Body of pancreas (tissue), 4 donors: Measurements from ENCODE around the gene PRAMEF1. TPM values are rescaled to one million over a fixed set of nuclear protein-coding genes. Genes with fewer than 3 reads are reported as not detected.

Experiments
- ATAC-seq: fragments of 150-250 bp; one replicate; pipeline ENCODE4 v1.9.1; 2016
- DNase-seq, 4 donors: peaks; one replicate each; pipeline ENCODE4 v3.0.0-alpha.2; 2019
- H3K27ac ChIP-seq, 4 donors: fragments of 200-600 bp; sonication (generic); 1 replicate in 3 of 4; 2 replicates in 1 of 4; pipeline versions ENCODE4 v1.5.1 to v1.6.1; 2016 to 2019; ENCODE audit warnings: mild to moderate bottlenecking in 1 of 4, mixed read lengths in 1 of 4, moderate library complexity in 1 of 4
- H3K27me3 ChIP-seq, 2 donors: fragments of 200-600 bp; sonication (generic); one replicate each; pipeline ENCODE4 v1.6.0; 2016; ENCODE audit warnings: mild to moderate bottlenecking in 1 of 2
- H3K36me3 ChIP-seq, 2 donors: fragments of 200-600 bp; sonication (generic); replicated peaks in 1 of 2; 2 replicates each; pipeline ENCODE4 v1.5.1; 2016; ENCODE audit warnings: low read depth in 2 of 2; ENCODE audit not compliant: insufficient read depth in 1 of 2
- H3K4me1 ChIP-seq: fragments of 200-600 bp; sonication (generic); one replicate; pipeline ENCODE4 v1.6.0; 2016
- H3K4me3 ChIP-seq, 2 donors: fragments of 200-600 bp; sonication (generic); 1 replicate in 1 of 2; 2 replicates in 1 of 2; pipeline ENCODE4 v1.5.1; 2016 to 2019
- H3K9me3 ChIP-seq, 3 donors: fragments of 200-600 bp; sonication (generic); 1 replicate in 2 of 3; 2 replicates in 1 of 3; pipeline ENCODE4 v1.5.1; 2016
- POLR2A ChIP-seq, 3 donors: fragments of 450-650 bp; IDR thresholded peaks; one replicate each; pipeline ENCODE4 v1.6.1; 2016; ENCODE audit warnings: antibody characterized with exemption in 3 of 3, mild to moderate bottlenecking in 2 of 3
- WGBS, 2 donors: methylation state at CpG; one replicate each; pipeline ENCODE4 v1.1.5; 2017; 5-methylcytosine and 5-hydroxymethylcytosine counted together
- intact Hi-C: fragments of 100-400 bp; cut with DNase I; formaldehyde crosslinking; loops from one replicate; pipeline ENCODE4 v1.15.1; 2023
- total RNA-seq, 2 donors: library from RNA; depleted of rRNA; stranded (reverse); fragments of >200 nt; gene quantifications; one replicate each; pipeline ENCODE4 v1.1.0, GENCODE V29; 2016
- TF ChIP-seq, protein P1 (sequence below), 7 experiments: fragments of 450-650 bp in 4 of 7; fragments of 200-600 bp in 3 of 7; sonication (generic) in 3 of 7; IDR thresholded peaks; one replicate each; pipeline ENCODE4 v1.5.1; 2016 to 2019; ENCODE audit warnings: antibody characterized with exemption in 7 of 7

Gene PRAMEF1
- total RNA-seq, 2 donors from 2014 or later: not detected

DNA sequence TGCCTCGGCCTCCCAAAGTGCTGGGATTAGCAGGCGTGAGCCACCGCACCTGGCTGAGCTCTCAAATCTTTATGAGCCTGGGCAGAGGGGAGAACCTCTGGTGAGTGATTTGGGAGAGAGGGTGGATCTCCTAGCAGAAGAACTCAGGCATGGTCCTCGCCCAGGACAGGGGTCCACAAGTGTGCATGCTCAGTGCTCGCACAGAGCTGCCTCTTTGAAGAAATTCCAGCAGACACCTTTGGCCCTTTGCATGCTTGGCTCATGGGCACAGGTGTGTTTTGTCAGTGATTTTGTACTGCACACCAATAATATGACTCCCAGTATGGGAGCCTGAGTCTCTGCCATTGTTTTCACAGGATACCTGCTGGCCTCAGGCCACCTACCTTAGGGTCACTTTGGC, 29.4 kb upstream of the PRAMEF1 start:
- Histone ChIP-seq H3K4me3 (no peak overlapping the region), H3K27ac (no peak overlapping the region), H3K27me3 (no peaks in the 10 kb centered on the region), H3K9me3 (no peaks in the 10 kb centered on the region), H3K36me3 (no peaks in the 10 kb centered on the region), H3K4me1 (no peaks in the 10 kb centered on the region)
- ATAC-seq: no peak
- TF ChIP-seq, protein P1, sequence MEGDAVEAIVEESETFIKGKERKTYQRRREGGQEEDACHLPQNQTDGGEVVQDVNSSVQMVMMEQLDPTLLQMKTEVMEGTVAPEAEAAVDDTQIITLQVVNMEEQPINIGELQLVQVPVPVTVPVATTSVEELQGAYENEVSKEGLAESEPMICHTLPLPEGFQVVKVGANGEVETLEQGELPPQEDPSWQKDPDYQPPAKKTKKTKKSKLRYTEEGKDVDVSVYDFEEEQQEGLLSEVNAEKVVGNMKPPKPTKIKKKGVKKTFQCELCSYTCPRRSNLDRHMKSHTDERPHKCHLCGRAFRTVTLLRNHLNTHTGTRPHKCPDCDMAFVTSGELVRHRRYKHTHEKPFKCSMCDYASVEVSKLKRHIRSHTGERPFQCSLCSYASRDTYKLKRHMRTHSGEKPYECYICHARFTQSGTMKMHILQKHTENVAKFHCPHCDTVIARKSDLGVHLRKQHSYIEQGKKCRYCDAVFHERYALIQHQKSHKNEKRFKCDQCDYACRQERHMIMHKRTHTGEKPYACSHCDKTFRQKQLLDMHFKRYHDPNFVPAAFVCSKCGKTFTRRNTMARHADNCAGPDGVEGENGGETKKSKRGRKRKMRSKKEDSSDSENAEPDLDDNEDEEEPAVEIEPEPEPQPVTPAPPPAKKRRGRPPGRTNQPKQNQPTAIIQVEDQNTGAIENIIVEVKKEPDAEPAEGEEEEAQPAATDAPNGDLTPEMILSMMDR (IDR thresholded peaks at IDR 0.05): no peak
- no peak for TF ChIP-seq POLR2A (IDR thresholded peaks at IDR 0.05)
- intact Hi-C loops: no loop called here
- no peak for DNase-seq
- 71 to 76% methylated on average over 5 of the region's 5 CpGs for WGBS, 2 donors

DNA sequence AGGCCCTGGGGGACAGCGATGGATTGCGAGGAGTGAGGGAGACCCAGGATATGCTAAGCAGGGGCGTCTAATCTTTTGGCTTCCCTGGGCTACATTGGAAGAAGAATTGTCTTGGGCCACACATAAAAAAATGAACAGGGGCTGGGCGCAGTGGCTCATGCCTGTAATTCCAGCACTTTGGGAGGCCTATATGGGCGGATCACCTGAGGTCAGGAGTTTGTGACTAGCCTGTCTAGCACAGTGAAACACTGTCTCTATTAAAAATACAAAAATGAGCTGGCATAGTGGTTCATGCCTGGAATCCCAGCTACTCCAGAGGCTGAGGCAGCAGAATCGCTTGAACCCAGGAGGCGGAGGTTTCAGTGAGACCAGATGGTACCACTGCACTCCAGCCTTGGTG, 28.4 kb upstream of the PRAMEF1 start:
- TF ChIP-seq, protein P1 (IDR thresholded peaks at IDR 0.05): no peak
- DNase-seq: no peak
- Histone ChIP-seq H3K9me3 (no peaks in the 10 kb centered on the region), H3K4me1 (no peaks in the 10 kb centered on the region), H3K27ac (no peak overlapping the region), H3K36me3 (no peaks in the 10 kb centered on the region), H3K4me3 (no peak overlapping the region), H3K27me3 (no peaks in the 10 kb centered on the region)
- ATAC-seq: no peak
- intact Hi-C loops: no loop called here
- 63 to 71% methylated on average over 7 of the region's 7 CpGs for WGBS, 2 donors

DNA sequence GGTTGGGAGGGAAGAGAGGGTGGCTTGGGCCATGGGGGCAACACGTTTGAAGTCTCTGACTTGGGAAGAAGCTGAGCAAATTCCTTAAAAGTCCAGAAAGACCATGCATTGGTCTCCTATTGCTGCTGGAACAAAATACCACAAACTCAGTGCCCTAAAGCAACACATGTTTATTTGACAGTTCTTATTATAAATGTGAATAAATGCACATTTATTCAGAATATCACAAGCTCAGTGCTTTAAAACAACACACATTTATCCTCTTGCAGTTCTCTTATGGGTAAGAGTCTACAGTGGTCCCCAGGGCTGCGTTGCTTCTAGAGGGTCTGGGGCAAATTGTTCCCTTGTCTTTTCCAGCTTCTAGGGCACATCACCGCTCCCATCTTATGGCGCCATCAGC, 27.7 kb upstream of the PRAMEF1 start:
- Histone ChIP-seq H3K4me1 (no peaks in the 10 kb centered on the region), H3K4me3 (no peak overlapping the region), H3K27ac (no peak overlapping the region), H3K27me3 (no peaks in the 10 kb centered on the region), H3K36me3 (no peaks in the 10 kb centered on the region), H3K9me3 (no peaks in the 10 kb centered on the region)
- ATAC-seq (no peak), DNase-seq (no peak)
- TF ChIP-seq POLR2A (IDR thresholded peaks at IDR 0.05): no peak
- TF ChIP-seq, protein P1 (IDR thresholded peaks at IDR 0.05): no peak
- intact Hi-C loops: no loop called here
- WGBS, 2 donors: 63 to 68% methylated on average over 4 of the region's 4 CpGs

DNA sequence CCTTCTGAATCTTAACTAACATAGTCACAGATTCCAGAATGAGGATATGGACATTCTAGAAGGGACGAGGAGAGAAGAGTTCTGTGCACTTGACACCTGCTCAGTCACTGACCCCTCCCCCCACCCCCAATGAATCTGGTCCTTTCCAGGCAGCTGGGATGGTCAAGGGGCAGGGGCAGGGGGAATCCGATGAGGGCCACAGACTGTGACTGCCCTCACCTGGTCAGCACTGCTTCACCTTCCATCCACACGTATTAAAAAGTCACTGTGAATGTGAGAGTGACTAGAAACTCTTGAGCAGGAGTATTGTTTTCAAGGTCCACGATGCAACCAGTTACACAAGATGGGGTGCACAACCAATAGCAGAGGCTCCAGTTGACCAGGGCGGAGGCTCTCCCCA, 27.2 kb upstream of the PRAMEF1 start:
- Histone ChIP-seq H3K4me3 (no peak overlapping the region), H3K36me3 (no peaks in the 10 kb centered on the region), H3K9me3 (no peaks in the 10 kb centered on the region), H3K27me3 (no peaks in the 10 kb centered on the region), H3K4me1 (no peaks in the 10 kb centered on the region), H3K27ac (no peak overlapping the region)
- 30 to 49% methylated on average over 3 to 5 of the region's 5 CpGs for WGBS, 2 donors
- intact Hi-C loops: no loop called here
- TF ChIP-seq POLR2A (IDR thresholded peaks at IDR 0.05): no peak
- TF ChIP-seq, protein P1 (IDR thresholded peaks at IDR 0.05): no peak
- DNase-seq (no peak), ATAC-seq (no peak)

DNA sequence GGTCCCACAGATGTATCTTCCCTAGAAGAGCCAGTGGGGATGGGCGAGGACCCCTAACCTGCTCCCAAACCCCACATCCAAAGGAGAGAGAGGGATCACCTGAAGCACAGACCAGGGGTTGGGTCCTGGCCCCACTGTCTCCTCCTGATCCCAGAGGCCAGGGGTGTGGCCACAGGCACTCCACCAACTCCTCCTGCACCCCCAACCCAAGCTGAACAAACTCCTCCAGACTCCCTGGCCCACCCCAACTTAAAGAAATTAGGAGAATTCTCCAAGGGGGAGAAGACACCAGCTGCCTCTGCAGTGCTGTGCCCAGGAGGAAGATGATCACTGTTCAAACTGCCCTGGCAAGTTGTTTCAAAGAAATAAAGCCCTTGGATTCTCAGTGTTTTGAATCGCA, 22.2 kb upstream of the PRAMEF1 start:
- ATAC-seq (no peak), DNase-seq (no peak)
- Histone ChIP-seq H3K36me3 (no peaks in the 10 kb centered on the region), H3K4me3 (no peak overlapping the region), H3K9me3 (no peaks in the 10 kb centered on the region), H3K4me1 (no peaks in the 10 kb centered on the region), H3K27me3 (no peaks in the 10 kb centered on the region), H3K27ac (no peak overlapping the region)
- WGBS, 2 donors: 45 to 58% methylated on average over 2 of the region's 2 CpGs
- TF ChIP-seq POLR2A (IDR thresholded peaks at IDR 0.05): no peak
- TF ChIP-seq, protein P1 (IDR thresholded peaks at IDR 0.05): no peak
- intact Hi-C loops: no loop called here
